GM19043 (cell line): Measurements from ENCODE around the gene SART1.
"Not testable (repeated sequence)": the region's sequence is repeated elsewhere in the genome, so short reads cannot be mapped to it uniquely, and the experiment has no call there.

Experiments
- ATAC-seq: cut with Tn5 transposase; IDR thresholded peaks from one replicate; pipeline ENCODE4 v1.9.1; 2021; ENCODE audit warnings: low read depth; ENCODE audit not compliant: unreplicated experiment

The SART1 gene

DNA sequence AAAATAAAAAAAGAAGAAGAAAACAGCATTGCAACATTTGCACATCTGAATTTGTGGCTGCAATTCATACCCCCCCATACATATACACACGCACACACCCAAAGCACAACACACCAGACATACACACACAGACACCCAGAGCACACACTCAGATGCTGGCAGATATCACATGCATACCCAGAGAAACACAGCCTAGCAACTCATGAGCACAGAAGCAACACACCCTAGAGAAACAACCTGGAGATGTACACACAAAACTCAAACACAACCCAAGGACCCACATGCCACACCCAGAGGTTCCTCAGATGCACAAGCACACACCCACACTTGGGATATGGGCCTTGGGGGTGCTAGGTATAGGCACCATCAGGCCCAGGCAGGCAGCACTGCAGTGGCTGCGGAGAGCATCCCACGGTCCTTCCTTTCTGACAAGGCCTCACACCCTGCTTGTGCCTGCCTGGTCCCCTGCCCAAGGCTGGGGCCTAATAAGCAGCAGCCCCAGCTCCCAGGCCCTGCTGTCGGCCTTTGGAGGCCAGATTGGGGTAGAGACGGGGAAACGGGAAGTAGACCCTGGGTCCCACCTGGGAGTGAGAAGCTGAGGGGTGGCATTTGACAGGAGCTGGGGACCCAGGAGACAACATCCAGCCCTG lies 53.4 kb downstream of the SART1 start:
- no peak for ATAC-seq

DNA sequence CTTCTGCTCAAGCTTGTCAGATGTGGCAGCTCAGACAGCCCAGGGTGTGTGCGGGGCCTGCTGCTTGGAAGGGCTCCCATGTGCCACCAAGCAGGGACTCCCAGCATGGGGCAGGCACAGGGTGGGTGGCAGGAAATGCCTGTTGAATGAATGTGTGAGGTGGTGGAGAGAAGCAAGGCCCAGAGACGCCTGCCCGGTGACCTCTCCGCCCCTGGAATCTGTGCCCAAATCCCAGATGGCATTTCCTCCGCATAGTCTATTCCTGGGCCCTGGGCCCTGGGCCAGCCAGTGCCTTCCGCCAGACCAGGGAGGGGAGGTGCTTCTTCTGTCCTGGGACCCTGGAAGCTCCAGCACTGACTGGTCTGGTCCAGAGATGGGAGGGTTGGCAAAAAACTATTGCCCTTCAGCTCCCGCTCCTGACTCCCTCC lies 53.9 kb downstream of the SART1 start:
- ATAC-seq = no peak

DNA sequence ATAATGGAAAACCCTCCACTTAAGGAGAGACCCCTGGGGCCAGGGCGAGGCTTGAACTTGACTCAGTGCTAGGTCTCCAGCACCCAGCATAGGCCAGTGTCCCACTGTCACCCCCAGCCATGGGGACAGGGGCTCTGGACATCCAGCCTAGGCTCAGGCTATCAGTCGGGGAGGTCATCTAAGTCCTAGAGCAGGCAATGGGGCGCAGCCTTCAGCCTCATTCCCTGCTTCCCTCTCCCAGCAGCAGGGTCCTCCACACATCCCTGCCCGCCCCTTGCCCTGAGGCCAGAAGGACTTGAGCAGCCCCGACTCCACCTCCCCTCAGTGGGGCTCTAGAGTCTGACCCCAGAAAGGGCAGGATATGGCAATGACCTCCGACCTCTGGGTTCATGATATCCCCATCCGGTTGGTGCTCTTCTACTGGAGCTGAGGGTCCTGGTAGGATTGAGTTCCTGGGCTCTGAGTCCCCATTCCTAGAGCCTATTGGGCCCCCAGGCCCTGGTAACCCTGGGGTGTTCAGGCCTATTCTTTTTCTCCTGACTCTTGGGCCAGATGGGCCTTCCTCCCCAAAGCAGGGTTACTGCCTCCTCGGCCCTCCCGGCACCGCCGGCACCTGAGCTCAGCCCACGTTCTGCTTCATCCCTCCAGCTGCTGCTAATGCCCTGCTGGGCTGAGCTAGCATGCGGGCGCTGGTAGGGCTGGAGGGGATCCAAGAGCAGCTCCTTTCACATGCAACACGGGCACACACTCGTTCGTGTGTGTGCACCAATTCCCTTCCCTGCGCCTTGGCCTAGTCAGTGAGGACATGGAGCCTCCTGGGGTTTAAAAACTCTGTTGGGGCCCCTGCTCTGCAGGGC lies 54.6 kb downstream of the SART1 start:
- ATAC-seq = no peak

DNA sequence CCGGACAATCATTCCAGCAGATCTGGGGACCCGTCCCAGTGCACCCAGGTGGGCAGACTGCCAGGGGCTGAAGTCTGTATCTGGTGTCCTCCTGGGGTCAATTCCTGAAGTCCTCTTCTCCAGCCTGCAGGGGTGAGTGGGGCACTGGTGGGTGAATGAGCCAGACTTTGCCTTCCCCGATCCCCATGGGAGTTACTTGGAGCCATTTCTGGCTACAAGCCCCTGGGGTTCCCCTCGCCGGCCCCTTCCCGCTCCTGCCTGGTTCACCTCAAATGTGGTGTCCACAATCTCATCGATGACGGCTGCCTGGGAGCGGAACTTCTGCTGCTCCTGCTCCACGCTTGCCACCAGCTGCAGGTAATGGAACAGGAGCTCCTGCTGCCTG lies 55.3 kb downstream of the SART1 start:
- no peak for ATAC-seq

DNA sequence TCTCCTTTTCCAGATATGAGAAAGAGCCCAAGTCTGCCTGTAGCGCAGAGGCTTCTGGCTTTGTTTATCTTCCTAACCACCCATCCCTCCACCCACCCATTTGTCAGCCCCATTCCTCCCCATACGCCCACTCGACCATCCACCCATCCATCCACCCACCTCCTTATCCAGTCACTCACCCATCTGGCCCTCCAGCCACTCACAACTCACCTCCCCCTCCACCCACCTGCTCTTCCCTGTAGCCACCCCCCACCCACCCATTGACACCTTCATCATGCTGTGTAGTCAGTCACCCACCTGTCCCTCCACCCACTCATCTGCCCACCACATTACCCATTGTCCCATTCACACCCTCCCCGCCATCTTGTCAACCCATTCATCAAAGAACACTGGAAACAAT lies 55.8 kb downstream of the SART1 start:
- ATAC-seq = no peak

DNA sequence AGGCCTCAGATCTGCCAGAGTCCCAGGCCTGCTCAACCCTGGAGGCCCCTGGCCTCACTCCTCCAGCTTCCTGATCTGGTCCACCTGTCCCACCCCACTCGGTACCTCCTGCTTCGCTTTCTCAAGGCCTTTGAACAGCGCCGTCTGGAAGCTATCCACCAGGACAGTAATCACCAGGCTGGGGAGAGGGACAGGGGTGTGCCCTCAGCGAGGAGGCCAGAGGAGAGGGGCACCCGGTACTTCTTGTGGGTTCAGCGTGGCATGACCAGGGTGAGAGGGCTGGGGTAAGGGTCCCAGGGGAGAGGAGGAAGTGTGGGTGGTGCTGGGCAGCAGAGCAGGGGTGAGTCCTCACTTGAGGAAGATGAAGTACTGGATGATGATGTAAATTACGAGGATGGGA lies 58.7 kb downstream of the SART1 start:
- no peak for ATAC-seq

DNA sequence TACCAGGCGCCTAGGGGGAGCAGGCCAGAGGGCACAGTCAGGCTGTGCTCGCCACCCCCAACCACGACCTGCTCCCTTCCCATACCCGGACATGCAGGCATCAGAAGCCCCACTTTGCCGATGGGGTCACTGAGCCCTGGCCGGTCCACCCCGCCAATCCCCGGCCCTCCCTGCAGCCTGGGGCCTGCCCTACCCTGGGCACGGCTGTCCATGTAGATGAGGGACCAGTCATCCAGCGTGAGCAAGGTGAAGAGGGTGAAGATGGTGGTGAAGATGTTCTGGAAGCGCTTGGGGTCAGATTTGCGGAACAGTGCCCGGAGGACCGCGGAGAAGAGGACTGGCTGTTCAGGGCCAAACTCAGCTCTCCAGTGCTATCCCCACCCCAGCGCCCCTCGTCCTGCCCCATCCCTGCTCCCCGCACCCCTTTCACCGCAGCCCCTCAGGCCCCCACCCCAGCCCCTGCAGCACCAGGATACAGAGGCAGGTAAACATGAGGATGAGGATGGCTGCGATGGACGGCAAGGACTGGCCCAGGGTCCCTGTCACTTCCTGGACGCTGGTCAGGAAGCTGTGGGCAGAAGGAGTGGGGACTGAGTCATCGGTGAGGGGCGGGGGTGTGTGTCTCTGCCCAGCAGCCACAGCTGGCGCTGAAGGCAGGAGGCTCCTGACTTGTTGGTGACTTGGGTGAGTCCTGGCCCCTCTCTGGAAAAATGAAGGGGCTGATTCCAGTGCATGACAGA lies 59.3 kb downstream of the SART1 start:
- no peak for ATAC-seq

DNA sequence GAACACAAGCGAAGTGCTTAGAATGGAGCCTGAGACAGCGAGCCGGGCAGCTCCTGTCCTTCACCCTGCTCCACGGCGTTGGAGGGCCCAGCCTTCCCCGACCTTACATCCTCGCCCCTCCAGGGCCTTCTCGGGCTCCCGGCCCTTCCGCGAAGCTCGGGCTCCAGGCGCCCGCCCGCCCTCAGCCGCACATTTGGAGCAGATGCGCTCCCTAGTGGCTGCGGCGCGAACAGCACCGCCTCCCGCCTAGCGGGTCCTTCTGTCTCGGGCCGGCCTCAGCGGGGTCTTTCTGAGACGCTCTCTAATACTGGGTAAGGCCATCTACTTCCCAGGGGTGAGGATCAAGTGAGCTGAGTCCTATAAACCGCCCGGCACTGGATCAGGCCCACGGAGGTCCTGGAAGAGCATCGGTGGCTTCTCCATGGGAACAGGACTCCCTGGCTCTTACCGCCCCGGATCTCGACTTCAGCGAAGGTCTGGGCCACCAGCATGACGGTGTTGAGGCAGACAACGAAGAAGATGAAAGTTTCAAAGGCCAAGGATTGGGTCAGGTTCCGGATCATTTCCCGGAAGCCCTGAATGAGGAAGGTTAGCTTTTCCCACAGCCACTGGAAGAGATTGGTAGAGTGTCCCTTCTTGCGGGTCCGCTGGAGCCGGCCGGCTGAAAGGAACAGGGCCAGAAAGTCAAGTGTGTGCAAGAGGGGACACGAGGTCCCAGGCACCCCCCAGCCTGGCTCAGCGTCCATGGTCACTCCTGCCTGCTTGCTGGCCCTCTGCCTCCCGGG lies 61.1 kb downstream of the SART1 start:
- no peak for ATAC-seq

DNA sequence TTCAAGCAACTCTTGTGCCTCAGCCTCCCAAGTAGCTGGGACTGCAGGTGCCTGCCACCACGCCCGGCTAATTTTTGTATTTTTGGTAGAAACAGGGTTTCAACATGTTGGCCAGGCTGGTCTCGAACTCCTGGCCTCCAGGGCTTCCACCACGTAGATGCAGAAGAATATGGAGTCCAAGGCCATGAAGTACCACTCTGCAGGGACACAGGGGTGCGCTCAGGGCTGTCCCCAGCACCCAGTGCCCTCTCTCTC lies 61.6 kb downstream of the SART1 start:
- not testable (repeated sequence) for ATAC-seq

DNA sequence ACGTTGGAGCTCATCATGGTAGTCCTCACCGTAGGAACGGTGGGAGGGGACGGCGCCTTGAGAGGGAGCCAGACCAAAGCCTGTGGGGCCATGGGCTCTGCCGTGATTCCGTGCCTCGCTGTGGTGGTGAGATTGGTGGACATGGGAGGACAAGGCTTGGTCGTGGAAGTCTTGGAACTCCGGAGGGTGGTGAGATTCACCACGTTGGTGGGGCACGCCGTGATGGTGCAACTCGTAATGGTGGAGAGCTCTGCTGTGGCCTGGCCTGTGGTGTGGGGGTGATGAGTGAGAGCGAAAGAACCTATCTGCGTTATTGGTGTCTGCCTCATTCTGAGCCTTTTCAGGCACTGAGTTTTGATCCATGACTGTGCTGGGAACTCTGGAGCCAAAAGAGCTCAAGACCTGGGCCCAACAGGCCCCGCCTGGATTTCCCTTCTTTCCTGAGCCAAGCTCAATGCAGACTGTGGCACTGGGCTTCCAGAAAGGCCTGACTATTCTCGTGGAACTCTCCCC lies 64.5 kb downstream of the SART1 start, which contains the start of gene CATSPER1:
TSS of gene CATSPER1 (minus strand) at position 463 of the 513 bp plus-strand sequence. CDS start at position 363, 100 bp downstream.
- no peak for ATAC-seq
